Ovary (tissue), 9 donors: ENCODE results near the gene NAXD. TPM values are rescaled to one million over a fixed set of nuclear protein-coding genes. Genes with fewer than 3 reads are reported as not detected.
A peak's percentile ranks its signal among the peaks of the same experiment; 100 is the strongest.

Source experiments
- DNase-seq, 5 donors: peaks; one replicate each; pipeline ENCODE4 v3.0.0-alpha.2; 2019 to 2020
- H3K27ac ChIP-seq, 2 donors: fragments of 200-600 bp; one replicate each; pipeline versions ENCODE4 v1.5.1 to v1.8.0; 2019 to 2022
- H3K27me3 ChIP-seq: fragments of 200-600 bp; one replicate; pipeline ENCODE4 v1.8.0; 2022
- H3K36me3 ChIP-seq: fragments of 200-600 bp; sonication (generic); one replicate; pipeline ENCODE4 v1.5.1; 2019
- H3K4me1 ChIP-seq: one replicate; pipeline ENCODE4 v1.8.1; 2013; ENCODE audit warnings: mild to moderate bottlenecking, moderate library complexity; ENCODE audit not compliant: insufficient read depth
- H3K4me3 ChIP-seq: fragments of 200-600 bp; sonication (generic); one replicate; pipeline ENCODE4 v1.5.1; 2017
- H3K9me3 ChIP-seq, 2 donors: fragments of 200-600 bp in 1 of 2; sonication (generic) in 1 of 2; one replicate each; pipeline versions ENCODE4 v1.5.1 to v1.8.1; 2013 to 2019; ENCODE audit warnings: mild to moderate bottlenecking in 1 of 2, moderate library complexity in 1 of 2
- EP300 ChIP-seq: sonication (generic); formaldehyde crosslinking; IDR thresholded peaks from one replicate; pipeline ENCODE4 v1.6.1; 2017; ENCODE audit warnings: antibody characterized with exemption
- POLR2A ChIP-seq: fragments of 450-650 bp; IDR thresholded peaks from one replicate; pipeline ENCODE4 v1.6.1; 2017; ENCODE audit warnings: antibody characterized with exemption, mild to moderate bottlenecking, moderate library complexity
- WGBS, 3 donors: extraction: QIAGEN DNeasy Blood & Tissue Kit in 1 of 3; methylation state at CpG; one replicate each; pipeline versions ENCODE4 v1.1.5 to v1.1.7; 2013 to 2017; 5-methylcytosine and 5-hydroxymethylcytosine counted together
- intact Hi-C, 4 donors: fragments of 100-400 bp; cut with DNase I; formaldehyde crosslinking; loops; one replicate each; pipeline versions ENCODE4 v1.11.0 to v1.15.1; 2022 to 2023
- polyA plus RNA-seq, 2 donors: library from polyadenylated mRNA; stranded (reverse); fragments of 200-250 nt in 1 of 2; fragments of 350-450 nt in 1 of 2; fragmentation: Illumina TruSeq in 1 of 2; extraction: RNeasy Lipid Tissue Mini Kit (QIAGEN cat#74804) in 1 of 2; gene quantifications; one replicate each; pipeline ENCODE4 v1.2.3, GENCODE V29; 2013 to 2014
- total RNA-seq, 7 donors: library from RNA; depleted of rRNA in 2 of 7; stranded (reverse); fragments of >200 nt in 2 of 7; fragmentation: NEBNext Ultra II Directional in 3 of 7; extraction: Animal tissue kit (Norgen Biotek cat#: 25700) in 3 of 7; gene quantifications; one replicate each; pipeline versions ENCODE4 v1.1.0 to v1.2.4, GENCODE V29; 2016 to 2023
- TF ChIP-seq, protein P1 (sequence below), 3 donors: fragments of 450-650 bp in 2 of 3; fragments of 200-600 bp in 1 of 3; IDR thresholded peaks; one replicate each; pipeline versions ENCODE4 v1.5.1 to v1.8.0; 2016 to 2022; ENCODE audit warnings: antibody characterized with exemption in 3 of 3, mild to moderate bottlenecking in 1 of 3
- donor health status: DM: no; HTN: no; CAD: no; lungs with moderate emphysema.
- donor health status: DM: no; HTN: no; CAD: no.
- donor health status: Bipolar disorder and iron deficiency.
- donor health status: DM: yes; HTN: yes; CAD: no.
- donor health status: DM: no; HTN: no; CAD: no.
- donor health status: DM: yes; HTN: yes; CAD: no.

NAXD gene
- total and polyA plus RNA-seq, 9 donors = 28.4 to 67.1 (median 48.5) TPM

DNA sequence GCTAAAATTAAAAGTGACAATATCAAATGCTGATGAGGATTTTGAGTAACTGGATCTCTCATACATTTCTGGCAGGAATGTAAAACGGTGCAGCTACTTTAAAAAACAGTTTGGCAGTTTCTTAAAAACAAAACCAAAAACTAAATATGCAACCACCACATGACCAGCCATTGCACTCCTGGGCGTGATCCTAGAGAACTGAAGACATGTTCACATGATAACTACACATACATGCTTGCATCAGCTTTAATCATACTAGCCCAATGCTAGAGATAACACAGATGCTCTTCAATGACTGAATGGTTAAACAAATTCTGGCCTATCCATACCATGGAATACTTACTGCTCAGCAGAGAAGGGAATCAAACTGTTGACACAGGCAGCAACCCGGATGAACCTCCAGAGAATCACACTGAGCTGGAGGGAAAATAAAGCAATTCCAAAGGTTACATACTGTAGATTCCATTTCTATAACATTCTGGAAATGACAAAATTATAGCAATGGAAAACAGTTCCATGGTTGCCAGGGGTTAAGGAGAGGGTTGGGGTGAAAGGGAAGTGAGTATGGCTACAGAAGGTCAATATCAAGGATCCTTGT is 25.5 kb upstream of the NAXD start:
- Histone ChIP-seq H3K27ac (no peak overlapping the region), H3K4me1 (no peaks in the 10 kb centered on the region), H3K27me3 (no peaks in the 10 kb centered on the region), H3K36me3 (no peaks in the 10 kb centered on the region), H3K4me3 (no peak overlapping the region), H3K9me3 (no peaks in the 10 kb centered on the region)
- DNase-seq = no peak
- TF ChIP-seq EP300 = no peak
- TF ChIP-seq POLR2A = no peak
- TF ChIP-seq, protein P1, sequence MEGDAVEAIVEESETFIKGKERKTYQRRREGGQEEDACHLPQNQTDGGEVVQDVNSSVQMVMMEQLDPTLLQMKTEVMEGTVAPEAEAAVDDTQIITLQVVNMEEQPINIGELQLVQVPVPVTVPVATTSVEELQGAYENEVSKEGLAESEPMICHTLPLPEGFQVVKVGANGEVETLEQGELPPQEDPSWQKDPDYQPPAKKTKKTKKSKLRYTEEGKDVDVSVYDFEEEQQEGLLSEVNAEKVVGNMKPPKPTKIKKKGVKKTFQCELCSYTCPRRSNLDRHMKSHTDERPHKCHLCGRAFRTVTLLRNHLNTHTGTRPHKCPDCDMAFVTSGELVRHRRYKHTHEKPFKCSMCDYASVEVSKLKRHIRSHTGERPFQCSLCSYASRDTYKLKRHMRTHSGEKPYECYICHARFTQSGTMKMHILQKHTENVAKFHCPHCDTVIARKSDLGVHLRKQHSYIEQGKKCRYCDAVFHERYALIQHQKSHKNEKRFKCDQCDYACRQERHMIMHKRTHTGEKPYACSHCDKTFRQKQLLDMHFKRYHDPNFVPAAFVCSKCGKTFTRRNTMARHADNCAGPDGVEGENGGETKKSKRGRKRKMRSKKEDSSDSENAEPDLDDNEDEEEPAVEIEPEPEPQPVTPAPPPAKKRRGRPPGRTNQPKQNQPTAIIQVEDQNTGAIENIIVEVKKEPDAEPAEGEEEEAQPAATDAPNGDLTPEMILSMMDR (IDR thresholded peaks at IDR 0.05) = no peak
- 38 to 50% (median 47%) methylated on average over 3 of the region's 3 CpGs for WGBS, 3 donors
- intact Hi-C loops = loop anchor here in 3 of 4 donors (5.0 to 10.0 kb wide), 5 partner anchors 135 to 455 kb away; no protein-coding TSS in a partner anchor

DNA sequence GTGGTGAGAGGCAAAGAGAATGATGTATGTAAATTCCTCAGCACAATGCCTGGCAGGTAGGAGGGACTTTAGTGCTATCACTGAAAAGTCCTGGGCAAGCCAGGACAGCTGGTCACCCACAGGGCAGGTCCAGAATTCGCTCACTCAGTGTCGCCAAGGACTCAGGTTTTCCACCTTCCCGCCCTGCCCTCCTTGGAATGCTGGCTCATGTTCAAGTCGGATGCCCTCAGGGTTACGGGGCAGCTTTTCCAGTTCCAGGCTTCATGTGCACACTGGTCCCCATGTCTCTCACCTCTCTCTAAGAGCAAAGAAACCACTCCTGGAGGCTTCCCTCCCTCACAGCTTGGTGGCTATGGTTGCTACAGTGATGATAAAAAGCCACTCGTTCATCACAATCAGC is 24.8 kb upstream of the NAXD start:
- intact Hi-C loops = loop anchor here in 3 of 4 donors (5.0 to 10.0 kb wide), 5 partner anchors 136 to 454 kb away; no protein-coding TSS in a partner anchor
- TF ChIP-seq, protein P1 (IDR thresholded peaks at IDR 0.05) = no peak
- TF ChIP-seq POLR2A = no peak
- no peak for TF ChIP-seq EP300
- no peaks in the 10 kb centered on the region for H3K36me3 ChIP-seq
- DNase-seq = no peak
- no peak overlapping the region for H3K27ac ChIP-seq
- no peaks in the 10 kb centered on the region for H3K9me3 ChIP-seq
- no peaks in the 10 kb centered on the region for H3K4me1 ChIP-seq
- H3K4me3 ChIP-seq = no peak overlapping the region
- 83 to 87% (median 86%) methylated on average over 6 of the region's 6 CpGs for WGBS, 3 donors
- H3K27me3 ChIP-seq = no peaks in the 10 kb centered on the region

- Histone ChIP-seq H3K4me3 (no peak overlapping the region), H3K9me3 (no peaks in the 10 kb centered on the region), H3K36me3 (no peaks in the 10 kb centered on the region), H3K4me1 (no peaks in the 10 kb centered on the region), H3K27ac (no peak overlapping the region), H3K27me3 (no peaks in the 10 kb centered on the region)
- intact Hi-C loops = loop anchor here in 3 of 4 donors (5.0 to 10.0 kb wide), 5 partner anchors 138 to 452 kb away; no protein-coding TSS in a partner anchor
- WGBS, 3 donors = 59 to 79% (median 70%) methylated on average over 2 of the region's 2 CpGs
- DNase-seq = no peak
- TF ChIP-seq POLR2A = no peak
- TF ChIP-seq, protein P1 (IDR thresholded peaks at IDR 0.05) = no peak
- TF ChIP-seq EP300 = no peak
Measured at GRCh38 chr13:110592665-110593064, 22.7 kb upstream of the NAXD start.

DNA sequence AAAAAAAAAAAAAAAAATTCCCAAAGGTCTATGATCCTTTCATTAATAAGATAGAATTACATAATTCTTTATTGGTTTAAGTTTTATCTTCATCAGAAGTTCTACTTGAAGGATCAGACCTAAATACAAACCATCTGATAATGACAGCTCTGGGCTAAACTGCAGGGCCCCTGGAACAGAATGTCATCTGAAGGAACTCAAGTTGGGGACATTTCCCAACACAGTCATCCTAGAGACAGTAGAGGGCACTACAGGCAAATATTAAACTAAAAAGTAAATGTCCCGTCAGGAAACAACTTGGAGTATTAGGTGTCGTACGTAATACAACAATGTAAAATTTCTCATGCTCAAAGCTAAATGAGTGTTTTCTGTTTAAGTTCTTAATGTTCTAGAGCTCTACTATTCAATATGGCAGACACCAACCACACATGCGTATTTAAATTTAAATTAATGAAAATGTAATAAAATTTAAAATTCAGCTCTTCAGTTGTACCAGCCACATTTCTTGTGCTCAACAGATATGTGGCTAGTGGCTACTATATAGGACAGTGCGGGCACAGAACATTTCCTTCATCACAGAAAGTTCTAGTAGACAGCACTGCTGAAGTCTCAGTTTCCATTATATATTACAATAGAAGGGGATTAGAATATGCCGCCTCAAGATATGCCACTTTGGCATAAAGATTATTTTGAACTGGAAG is 21.8 kb upstream of the NAXD start:
- Histone ChIP-seq H3K27ac (no peak overlapping the region), H3K36me3 (no peaks in the 10 kb centered on the region), H3K9me3 (no peaks in the 10 kb centered on the region), H3K4me1 (no peaks in the 10 kb centered on the region), H3K27me3 (no peaks in the 10 kb centered on the region), H3K4me3 (no peak overlapping the region)
- no peak for DNase-seq
- WGBS, 3 donors = 41 to 42% (median 41%) methylated on average over 6 of the region's 6 CpGs
- intact Hi-C loops = loop anchor here in 3 of 4 donors (5.0 to 10.0 kb wide), 5 partner anchors 139 to 451 kb away; no protein-coding TSS in a partner anchor
- TF ChIP-seq EP300 = no peak
- TF ChIP-seq, protein P1 (IDR thresholded peaks at IDR 0.05) = peak; percentile 41 to 74 (median 73)
